SK-N-SH (cell line): ENCODE results near the gene DAB2IP. TPM values are rescaled to one million over a fixed set of nuclear protein-coding genes. Genes with fewer than 3 reads are reported as not detected.

Experiments
- CTCF ChIA-PET: fragments of 300-600, 350-600 bp; formaldehyde crosslinking; extraction: SDS; loops from one replicate; lab custom pipeline; 2021; lab: Yijun Ruan, JAX
- POLR2A ChIA-PET: fragments of 350-600 bp; sonication (Branson Sonifier 250); formaldehyde crosslinking; extraction: SDS; loops from one replicate; lab custom pipeline; 2020; ENCODE audit warnings: antibody characterized with exemption, inconsistent platforms; lab: Yijun Ruan, JAX
- DNase-seq: peaks from one replicate; pipeline ENCODE4 v3.0.0; 2012
- H2AFZ ChIP-seq: fragments of 200-600 bp; sonication (generic); 2 replicates; pipeline ENCODE4 v1.8.1; 2016; ENCODE audit warnings: antibody characterized with exemption, mild to moderate bottlenecking, low read depth
- H3F3A ChIP-seq: fragments of 200-600 bp; sonication (generic); replicated peaks from 2 replicates; pipeline ENCODE3; 2016; ENCODE audit warnings: antibody characterized with exemption, mild to moderate bottlenecking; ENCODE audit not compliant: insufficient read depth
- H3K27ac ChIP-seq, 2 experiments: fragments of 200-500 bp in 1 of 2; fragments of 200-600 bp in 1 of 2; sonication (Bioruptor generic) in 1 of 2; sonication (generic), shearing (Covaris generic) in 1 of 2; 2 replicates each; pipeline versions ENCODE4 v1.5.1 to v1.6.1; 2014 to 2016; ENCODE audit warnings: low read depth in 2 of 2, inconsistent platforms in 1 of 2, low read length in 1 of 2, mild to moderate bottlenecking in 1 of 2, mixed read lengths in 1 of 2
- H3K27me3 ChIP-seq: fragments of 200-600 bp; sonication (generic), shearing (Covaris generic); 2 replicates; pipeline ENCODE4 v1.6.1; 2016; ENCODE audit warnings: mixed run types; ENCODE audit not compliant: insufficient read depth
- H3K36me3 ChIP-seq, 2 experiments: fragments of 200-500 bp in 1 of 2; fragments of 200-600 bp in 1 of 2; sonication (Bioruptor generic) in 1 of 2; sonication (generic) in 1 of 2; replicated peaks in 1 of 2; 2 replicates each; pipeline versions ENCODE3 to v1.5.1; 2014 to 2016; ENCODE audit warnings: low read length in 1 of 2, mild to moderate bottlenecking in 1 of 2; ENCODE audit not compliant: insufficient read depth in 2 of 2, control insufficient read depth in 1 of 2
- H3K4me1 ChIP-seq, 2 experiments: fragments of 200-500 bp in 1 of 2; fragments of 200-600 bp in 1 of 2; sonication (Bioruptor generic) in 1 of 2; sonication (generic), shearing (Covaris generic) in 1 of 2; 2 replicates each; pipeline versions ENCODE4 v1.5.1 to v1.6.1; 2014 to 2016; ENCODE audit warnings: low read depth in 1 of 2, low read length in 1 of 2, mixed run types in 1 of 2; ENCODE audit not compliant: insufficient read depth in 2 of 2, control insufficient read depth in 1 of 2
- H3K4me2 ChIP-seq: fragments of 200-600 bp; sonication (generic), shearing (Covaris generic); 2 replicates; pipeline ENCODE4 v1.6.1; 2017; ENCODE audit warnings: mixed run types
- H3K4me3 ChIP-seq, 2 experiments: fragments of 200-500 bp in 1 of 2; fragments of 200-600 bp in 1 of 2; sonication (Bioruptor generic) in 1 of 2; sonication (generic), shearing (Covaris generic) in 1 of 2; 2 replicates each; pipeline versions ENCODE4 v1.5.1 to v1.8.1; 2014 to 2016; ENCODE audit warnings: low read depth in 2 of 2, inconsistent platforms in 1 of 2, low read length in 1 of 2, mild to moderate bottlenecking in 1 of 2, mixed read lengths in 1 of 2, moderate library complexity in 1 of 2
- H3K79me2 ChIP-seq: fragments of 200-600 bp; sonication (generic); 2 replicates; pipeline ENCODE4 v1.8.1; 2017; ENCODE audit warnings: mild to moderate bottlenecking; ENCODE audit not compliant: insufficient read depth
- H3K9ac ChIP-seq: fragments of 200-600 bp; sonication (generic); 2 replicates; pipeline ENCODE4 v1.6.1; 2017; ENCODE audit warnings: mixed run types
- H3K9me2 ChIP-seq: fragments of 200-600 bp; sonication (generic); 2 replicates; pipeline ENCODE4 v1.6.1; 2017; ENCODE audit warnings: mixed run types
- H3K9me3 ChIP-seq: fragments of 200-600 bp; sonication (generic); 2 replicates; pipeline ENCODE4 v1.6.1; 2017; ENCODE audit warnings: mixed run types, mild to moderate bottlenecking, moderate library complexity
- H4K20me1 ChIP-seq: fragments of 200-600 bp; sonication (generic); 2 replicates; pipeline ENCODE4 v1.6.1; 2017; ENCODE audit warnings: mild to moderate bottlenecking, mixed run types; ENCODE audit not compliant: insufficient read depth
- CHD2 ChIP-seq: fragments of 150-350 bp; IDR thresholded peaks from 2 replicates; pipeline ENCODE4 v1.6.1; 2018; ENCODE audit warnings: low read length; ENCODE audit not compliant: partially characterized antibody
- ELF1 ChIP-seq: IDR thresholded peaks from 2 replicates; pipeline ENCODE4 v1.4.0; 2012
- EP300 ChIP-seq, 2 experiments: IDR thresholded peaks; 2 replicates each; pipeline versions ENCODE4 v1.4.0 to v1.6.1; 2012; ENCODE audit warnings: borderline replicate concordance in 1 of 2, low read depth in 1 of 2, low read length in 1 of 2
- EZH2phosphoT487 ChIP-seq: fragments of 200-600 bp; sonication (generic); IDR thresholded peaks from 2 replicates; pipeline ENCODE4 v1.6.1; 2017; ENCODE audit warnings: low read depth, mixed run types, mild to moderate bottlenecking, antibody characterized with exemption, moderate library complexity, borderline replicate concordance
- FOSL2 ChIP-seq: IDR thresholded peaks from 2 replicates; pipeline ENCODE4 v1.4.0; 2012; ENCODE audit warnings: low read depth, mild to moderate bottlenecking, moderate library complexity, borderline replicate concordance
- FOXJ3 ChIP-seq: sonication (generic); formaldehyde crosslinking; IDR thresholded peaks from 2 replicates; pipeline ENCODE4 v1.5.1; 2020; ENCODE audit warnings: mild to moderate bottlenecking, missing genetic modification reagents
- FOXM1 ChIP-seq: IDR thresholded peaks from 2 replicates; pipeline ENCODE4 v1.4.0; 2012; ENCODE audit warnings: low read depth, mild to moderate bottlenecking
- JUND ChIP-seq: IDR thresholded peaks from 2 replicates; pipeline ENCODE4 v1.4.0; 2012
- MEF2A ChIP-seq: IDR thresholded peaks from 2 replicates; pipeline ENCODE4 v1.4.0; 2012; ENCODE audit warnings: low read depth, borderline replicate concordance
- MXI1 ChIP-seq: IDR thresholded peaks from 2 replicates; pipeline ENCODE4 v1.6.1; 2012; ENCODE audit warnings: mild to moderate bottlenecking, low read depth, low read length, improper control_type of control experiment
- RCOR1 ChIP-seq: fragments of 150-350 bp; IDR thresholded peaks from 2 replicates; pipeline ENCODE4 v1.6.1; 2017; ENCODE audit warnings: antibody characterized with exemption, low read length
- RFX5 ChIP-seq: IDR thresholded peaks from 2 replicates; pipeline ENCODE4 v1.6.1; 2012; ENCODE audit warnings: mild to moderate bottlenecking, improper control_type of control experiment, low read length
- RXRA ChIP-seq: IDR thresholded peaks from 2 replicates; pipeline ENCODE4 v1.4.0; 2012; ENCODE audit warnings: low read depth, mild to moderate bottlenecking, borderline replicate concordance
- SMC3 ChIP-seq: IDR thresholded peaks from 2 replicates; pipeline ENCODE4 v1.6.1; 2012; ENCODE audit warnings: low read depth, low read length, improper control_type of control experiment
- TAF1 ChIP-seq: IDR thresholded peaks from 2 replicates; pipeline ENCODE4 v1.6.1; 2012; ENCODE audit warnings: low read depth, mild to moderate bottlenecking, low read length, moderate library complexity, borderline replicate concordance
- TCF12 ChIP-seq: IDR thresholded peaks from 2 replicates; pipeline ENCODE4 v1.4.0; 2012
- TEAD4 ChIP-seq: IDR thresholded peaks from 2 replicates; pipeline ENCODE4 v1.4.0; 2012; ENCODE audit warnings: mild to moderate bottlenecking, borderline replicate concordance; ENCODE audit not compliant: insufficient read depth
- YY1 ChIP-seq: IDR thresholded peaks from 2 replicates; pipeline ENCODE4 v1.4.0; 2012; ENCODE audit warnings: low read depth, mild to moderate bottlenecking
- WGBS: methylation state at CpG from one replicate; pipeline ENCODE4 v1.1.6; 2017; ENCODE audit warnings: low lambda C conversion rate; 5-methylcytosine and 5-hydroxymethylcytosine counted together
- polyA plus RNA-seq, 3 experiments: library from polyadenylated mRNA; depleted of rRNA; stranded (reverse); fragments of >200 nt; gene quantifications; 2 replicates each; pipeline ENCODE4 v1.2.3, GENCODE V29; 2012
- TF ChIP-seq, protein P1 (sequence below): IDR thresholded peaks from 2 replicates; pipeline ENCODE4; 2012
- TF ChIP-seq, protein P2 (sequence below): fragments of 150-350 bp; IDR thresholded peaks from 2 replicates; pipeline ENCODE4 v1.6.1; 2017; ENCODE audit warnings: antibody characterized with exemption, low read length, low read depth, borderline replicate concordance
- TF ChIP-seq, protein P3 (sequence below): IDR thresholded peaks from 2 replicates; pipeline ENCODE4 v1.6.1; 2012; ENCODE audit warnings: mild to moderate bottlenecking, low read depth, low read length, moderate library complexity
- TF ChIP-seq, protein P4 (sequence below): IDR thresholded peaks from 2 replicates; pipeline ENCODE4 v1.4.0; 2012; ENCODE audit warnings: low read depth, borderline replicate concordance

Gene DAB2IP
- polyA plus RNA-seq, 1 of the 3 experiments (the other 2 are of a cell fraction) = 21.4 TPM

DNA sequence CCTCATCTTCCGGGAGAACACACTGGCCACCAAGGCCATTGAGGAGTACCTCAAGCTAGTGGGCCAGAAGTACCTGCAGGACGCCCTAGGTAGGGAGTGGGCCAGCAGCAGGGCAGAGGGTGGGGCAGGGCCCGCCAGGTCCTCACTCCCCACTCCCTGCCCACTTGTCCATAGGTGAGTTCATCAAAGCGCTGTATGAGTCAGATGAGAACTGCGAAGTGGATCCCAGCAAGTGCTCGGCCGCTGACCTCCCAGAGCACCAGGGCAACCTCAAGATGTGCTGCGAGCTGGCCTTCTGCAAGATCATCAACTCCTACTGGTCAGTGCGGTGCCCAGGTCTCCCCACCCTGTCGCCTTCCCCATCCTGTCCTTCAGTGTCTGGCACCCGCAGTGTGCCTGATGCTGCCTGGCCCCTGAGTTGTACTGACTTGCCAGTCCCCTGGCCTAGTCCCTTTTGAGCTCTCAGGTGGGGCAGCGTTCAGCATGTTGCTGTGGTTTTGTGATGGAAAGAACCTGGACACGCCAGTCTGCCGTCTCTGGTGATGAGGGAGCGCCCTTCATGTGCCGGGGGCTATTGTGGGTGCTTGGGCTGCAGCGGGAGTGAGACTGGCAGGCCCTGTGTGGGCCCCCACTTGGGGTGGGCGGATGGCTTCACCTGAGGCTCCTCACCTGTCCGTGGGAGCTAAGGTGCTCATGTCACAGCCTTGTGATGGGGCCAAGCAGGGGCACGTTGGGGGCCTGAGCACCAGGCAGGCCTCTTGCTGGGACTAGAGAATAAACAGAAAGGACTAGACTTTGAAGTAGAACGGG, 112.3 kb downstream of the DAB2IP start (continued):
- TF ChIP-seq, protein P1, sequence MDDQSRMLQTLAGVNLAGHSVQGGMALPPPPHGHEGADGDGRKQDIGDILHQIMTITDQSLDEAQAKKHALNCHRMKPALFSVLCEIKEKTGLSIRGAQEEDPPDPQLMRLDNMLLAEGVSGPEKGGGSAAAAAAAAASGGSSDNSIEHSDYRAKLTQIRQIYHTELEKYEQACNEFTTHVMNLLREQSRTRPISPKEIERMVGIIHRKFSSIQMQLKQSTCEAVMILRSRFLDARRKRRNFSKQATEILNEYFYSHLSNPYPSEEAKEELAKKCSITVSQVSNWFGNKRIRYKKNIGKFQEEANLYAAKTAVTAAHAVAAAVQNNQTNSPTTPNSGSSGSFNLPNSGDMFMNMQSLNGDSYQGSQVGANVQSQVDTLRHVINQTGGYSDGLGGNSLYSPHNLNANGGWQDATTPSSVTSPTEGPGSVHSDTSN = no peak
- TF ChIP-seq TCF12 (no peak), RFX5 (no peak), EP300 (IDR thresholded peaks at IDR 0.05; ENCODE audit: borderline replicate concordance in 1 of 2, low read depth in 1 of 2, low read length in 1 of 2) (no peak), MXI1 (no peak)
- TF ChIP-seq, protein P2, sequence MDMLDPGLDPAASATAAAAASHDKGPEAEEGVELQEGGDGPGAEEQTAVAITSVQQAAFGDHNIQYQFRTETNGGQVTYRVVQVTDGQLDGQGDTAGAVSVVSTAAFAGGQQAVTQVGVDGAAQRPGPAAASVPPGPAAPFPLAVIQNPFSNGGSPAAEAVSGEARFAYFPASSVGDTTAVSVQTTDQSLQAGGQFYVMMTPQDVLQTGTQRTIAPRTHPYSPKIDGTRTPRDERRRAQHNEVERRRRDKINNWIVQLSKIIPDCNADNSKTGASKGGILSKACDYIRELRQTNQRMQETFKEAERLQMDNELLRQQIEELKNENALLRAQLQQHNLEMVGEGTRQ = no peak
- TF ChIP-seq, all 33 proteins: peak for 0

DNA sequence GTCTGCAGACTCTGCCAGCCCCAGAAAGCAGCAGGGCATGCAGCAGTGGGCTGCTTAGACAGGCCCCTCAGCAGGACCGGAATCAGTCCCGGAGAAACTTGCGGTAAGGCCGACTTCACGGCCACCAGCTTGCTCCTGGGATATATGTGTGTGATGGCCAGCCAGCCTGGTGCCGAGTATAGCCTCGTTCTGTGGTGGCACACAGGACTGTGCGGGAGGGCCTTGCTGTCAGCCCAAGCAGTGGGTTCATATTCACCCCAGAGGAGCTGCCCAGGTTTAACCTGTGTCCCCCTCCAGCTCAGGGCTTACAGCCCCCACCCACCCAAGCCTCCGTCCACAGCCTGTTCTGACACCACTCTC, 112.9 kb downstream of the DAB2IP start:
- H2AFZ ChIP-seq = no peak overlapping the region
- H4K20me1 ChIP-seq = no peaks in the 10 kb centered on the region
- DNase-seq = no peak
- no peaks in the 10 kb centered on the region for H3K9me3 ChIP-seq
- H3K36me3 ChIP-seq = peaks cover 15 to 49% of the 10 kb centered on the region in 2 experiments
- peak overlapping the region; percentile 50 to 91 for H3K27ac ChIP-seq
- H3K4me2 ChIP-seq = peak overlapping the region; percentile 70; the same call in 1 of the 2 replicates
- H3K27me3 ChIP-seq = no peaks in the 10 kb centered on the region
- H3F3A ChIP-seq = peaks cover 6% of the 10 kb centered on the region
- H3K4me1 ChIP-seq = peaks cover 8 to 22% of the 10 kb centered on the region in 2 experiments; a peak in 3 of 4 replicates
- WGBS = 90% methylated on average over 4 of the region's 9 CpGs
- no peaks in the 10 kb centered on the region for H3K9me2 ChIP-seq
- TF ChIP-seq, protein P3, sequence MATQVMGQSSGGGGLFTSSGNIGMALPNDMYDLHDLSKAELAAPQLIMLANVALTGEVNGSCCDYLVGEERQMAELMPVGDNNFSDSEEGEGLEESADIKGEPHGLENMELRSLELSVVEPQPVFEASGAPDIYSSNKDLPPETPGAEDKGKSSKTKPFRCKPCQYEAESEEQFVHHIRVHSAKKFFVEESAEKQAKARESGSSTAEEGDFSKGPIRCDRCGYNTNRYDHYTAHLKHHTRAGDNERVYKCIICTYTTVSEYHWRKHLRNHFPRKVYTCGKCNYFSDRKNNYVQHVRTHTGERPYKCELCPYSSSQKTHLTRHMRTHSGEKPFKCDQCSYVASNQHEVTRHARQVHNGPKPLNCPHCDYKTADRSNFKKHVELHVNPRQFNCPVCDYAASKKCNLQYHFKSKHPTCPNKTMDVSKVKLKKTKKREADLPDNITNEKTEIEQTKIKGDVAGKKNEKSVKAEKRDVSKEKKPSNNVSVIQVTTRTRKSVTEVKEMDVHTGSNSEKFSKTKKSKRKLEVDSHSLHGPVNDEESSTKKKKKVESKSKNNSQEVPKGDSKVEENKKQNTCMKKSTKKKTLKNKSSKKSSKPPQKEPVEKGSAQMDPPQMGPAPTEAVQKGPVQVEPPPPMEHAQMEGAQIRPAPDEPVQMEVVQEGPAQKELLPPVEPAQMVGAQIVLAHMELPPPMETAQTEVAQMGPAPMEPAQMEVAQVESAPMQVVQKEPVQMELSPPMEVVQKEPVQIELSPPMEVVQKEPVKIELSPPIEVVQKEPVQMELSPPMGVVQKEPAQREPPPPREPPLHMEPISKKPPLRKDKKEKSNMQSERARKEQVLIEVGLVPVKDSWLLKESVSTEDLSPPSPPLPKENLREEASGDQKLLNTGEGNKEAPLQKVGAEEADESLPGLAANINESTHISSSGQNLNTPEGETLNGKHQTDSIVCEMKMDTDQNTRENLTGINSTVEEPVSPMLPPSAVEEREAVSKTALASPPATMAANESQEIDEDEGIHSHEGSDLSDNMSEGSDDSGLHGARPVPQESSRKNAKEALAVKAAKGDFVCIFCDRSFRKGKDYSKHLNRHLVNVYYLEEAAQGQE = no peak
- TF ChIP-seq RCOR1 (no peak), FOXM1 (no peak), TAF1 (no peak), MXI1 (no peak), YY1 (no peak), FOSL2 (no peak), ELF1 (no peak), EZH2phosphoT487 (no peak), TCF12 (no peak), RFX5 (no peak), SMC3 (no peak), CHD2 (no peak), TEAD4 (no peak), JUND (no peak), RXRA (no peak), FOXJ3 (CRISPR knock-in tag) (no peak), MEF2A (no peak)
- TF ChIP-seq, protein P4, sequence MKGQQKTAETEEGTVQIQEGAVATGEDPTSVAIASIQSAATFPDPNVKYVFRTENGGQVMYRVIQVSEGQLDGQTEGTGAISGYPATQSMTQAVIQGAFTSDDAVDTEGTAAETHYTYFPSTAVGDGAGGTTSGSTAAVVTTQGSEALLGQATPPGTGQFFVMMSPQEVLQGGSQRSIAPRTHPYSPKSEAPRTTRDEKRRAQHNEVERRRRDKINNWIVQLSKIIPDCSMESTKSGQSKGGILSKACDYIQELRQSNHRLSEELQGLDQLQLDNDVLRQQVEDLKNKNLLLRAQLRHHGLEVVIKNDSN = no peak
- no peak overlapping the region for H3K4me3 ChIP-seq
- H3K79me2 ChIP-seq = peaks cover 5% of the 10 kb centered on the region; the same call in 1 of the 2 replicates
- ChIA-PET CTCF (interaction anchor here (0.8 to 1.1 kb wide), 2 partner anchors 69 to 214 kb away, joined by 3 to 4 read pairs; no protein-coding TSS in a partner anchor), POLR2A (no interaction called here)
- peak overlapping the region; percentile 53; the same call in 1 of the 2 replicates for H3K9ac ChIP-seq
